Limb (tissue), 2 donors: ENCODE data around the gene FYB2.

Source experiments
- DNase-seq, 2 donors: peaks; one replicate each; pipeline ENCODE4 v3.0.0-alpha.2; 2016; ENCODE audit errors: extremely low spot score in 2 of 2

The FYB2 gene

DNA sequence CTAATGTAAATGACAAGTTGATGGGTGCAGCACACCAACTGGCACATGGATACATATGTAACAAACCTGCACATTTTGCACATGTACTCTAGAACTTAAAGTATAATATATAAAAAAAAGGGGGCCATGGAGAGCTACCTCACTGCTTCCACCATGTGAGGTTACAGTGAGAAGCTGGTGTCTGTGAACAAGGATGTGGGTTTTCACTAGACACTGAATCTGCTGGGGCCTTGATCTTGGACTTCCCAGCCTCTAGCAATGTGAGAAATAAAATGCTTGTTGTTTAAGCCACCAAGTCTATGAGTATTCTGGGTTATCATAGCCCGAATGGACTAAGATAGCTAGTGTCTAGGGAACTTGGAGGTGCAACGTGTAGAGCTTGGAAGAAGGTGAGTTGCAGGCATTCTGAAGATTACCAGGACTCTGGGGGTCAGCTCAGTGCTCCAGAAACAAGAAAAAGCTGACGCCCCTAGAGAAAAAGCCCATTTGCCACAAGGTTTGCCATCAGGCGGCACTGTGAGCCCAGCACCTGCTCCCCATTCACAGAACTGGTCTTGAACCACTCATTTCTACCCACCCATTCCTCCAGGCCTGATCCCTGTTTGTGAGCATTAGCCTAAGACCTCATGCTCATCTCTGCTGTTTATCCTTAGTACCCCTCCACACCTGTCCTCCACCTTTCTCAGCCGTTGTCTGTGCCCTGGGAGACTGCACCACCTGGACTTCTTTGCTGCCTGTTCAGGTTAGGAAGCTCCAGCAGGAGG, 15.1 kb upstream of the FYB2 start:
- DNase-seq = no peak

DNA sequence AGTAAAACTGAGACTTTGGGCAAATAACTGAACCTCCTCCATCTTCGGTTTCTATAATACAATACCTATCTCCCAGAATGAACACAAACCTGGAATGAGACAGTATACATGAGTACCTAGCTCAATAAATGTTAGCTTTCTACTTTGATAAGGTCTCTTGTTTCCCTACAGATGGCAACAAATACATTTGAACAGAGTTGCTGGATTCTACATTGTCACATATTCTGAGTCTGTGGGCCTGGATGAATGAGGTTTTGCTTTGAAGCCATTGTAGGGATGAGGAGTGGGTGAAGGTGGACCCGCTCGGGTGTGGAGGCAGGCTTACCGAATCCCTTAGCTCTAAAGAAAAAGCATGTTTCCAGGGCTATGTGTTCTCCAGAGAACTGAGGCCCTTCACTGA, 13.9 kb upstream of the FYB2 start:
- DNase-seq = no peak

DNA sequence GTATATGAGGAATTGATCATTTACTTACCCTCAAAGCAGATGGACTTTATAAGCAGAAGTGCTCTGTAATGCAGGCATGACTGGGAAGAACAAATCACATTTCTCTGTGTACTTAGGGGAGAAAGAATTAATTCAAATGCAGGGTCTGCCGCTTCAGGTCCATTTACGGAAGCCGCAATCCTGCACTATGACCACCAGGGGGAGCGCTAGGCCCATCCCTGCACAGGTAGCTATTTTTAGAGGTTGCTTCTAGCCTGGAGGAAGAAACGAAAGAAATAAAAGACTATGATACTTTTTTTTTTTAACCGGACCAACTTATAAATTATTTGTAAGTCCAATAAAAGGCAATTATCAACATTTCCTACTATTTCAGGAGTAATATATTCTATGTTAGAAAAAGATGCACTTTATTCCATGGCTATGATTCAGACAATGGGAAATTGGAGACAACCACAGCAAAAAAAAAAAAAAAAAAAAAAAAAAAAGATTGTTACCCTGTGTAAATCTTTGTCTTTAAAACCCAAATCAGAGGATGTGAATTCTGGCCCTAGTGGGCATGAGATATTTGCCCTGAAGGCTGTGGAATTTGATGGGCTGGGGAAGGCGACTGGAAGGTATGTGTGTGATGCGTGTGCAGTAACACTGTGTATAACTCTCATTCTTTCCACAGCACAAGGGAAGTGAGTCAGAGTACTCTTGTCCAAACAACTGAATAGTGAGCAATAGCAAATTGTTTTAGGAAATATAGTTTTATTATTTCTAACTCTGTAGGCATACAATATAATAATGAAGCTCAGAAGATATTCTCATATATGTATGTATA, 12.9 kb upstream of the FYB2 start:
- DNase-seq = peak; percentile 86 to 88

DNA sequence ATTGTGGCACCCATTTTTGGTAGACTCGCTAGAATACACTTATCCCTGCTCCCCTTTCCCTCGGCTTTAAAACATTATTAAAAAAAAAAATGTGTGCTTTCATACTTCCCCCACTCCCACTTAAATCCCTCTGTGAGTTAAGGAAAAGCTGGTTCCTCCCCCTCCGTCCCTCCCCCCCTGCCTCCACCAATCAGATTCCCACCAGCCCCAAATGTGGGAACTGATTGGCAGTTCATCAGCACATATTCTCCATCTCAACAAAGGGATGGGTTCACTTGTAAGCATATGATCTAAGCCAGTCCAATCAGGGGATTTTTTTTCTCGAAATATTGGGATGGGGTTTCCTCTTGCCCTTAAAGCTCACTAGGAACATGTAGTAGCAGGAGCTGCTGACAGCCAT, 10.8 kb upstream of the FYB2 start:
- DNase-seq = no peak

DNA sequence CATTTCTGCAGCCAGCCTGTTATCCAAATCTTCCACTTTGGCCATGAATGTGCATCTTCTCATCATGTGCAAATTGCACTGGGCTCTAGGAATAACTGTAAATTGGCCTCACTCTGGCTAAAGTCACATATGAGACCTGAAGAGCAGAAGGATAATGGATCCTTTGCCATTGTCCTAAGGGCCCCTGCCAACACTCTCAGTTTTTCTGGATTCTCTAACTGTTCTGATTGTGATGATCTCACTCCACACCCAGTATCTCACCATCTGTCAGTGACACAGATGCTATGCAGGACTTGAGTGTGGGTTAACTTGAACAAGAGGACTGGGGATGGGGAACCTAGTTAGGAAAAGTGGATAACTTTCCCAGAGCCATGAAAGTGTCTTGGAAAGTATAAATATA, 8.5 kb upstream of the FYB2 start:
- no peak for DNase-seq

DNA sequence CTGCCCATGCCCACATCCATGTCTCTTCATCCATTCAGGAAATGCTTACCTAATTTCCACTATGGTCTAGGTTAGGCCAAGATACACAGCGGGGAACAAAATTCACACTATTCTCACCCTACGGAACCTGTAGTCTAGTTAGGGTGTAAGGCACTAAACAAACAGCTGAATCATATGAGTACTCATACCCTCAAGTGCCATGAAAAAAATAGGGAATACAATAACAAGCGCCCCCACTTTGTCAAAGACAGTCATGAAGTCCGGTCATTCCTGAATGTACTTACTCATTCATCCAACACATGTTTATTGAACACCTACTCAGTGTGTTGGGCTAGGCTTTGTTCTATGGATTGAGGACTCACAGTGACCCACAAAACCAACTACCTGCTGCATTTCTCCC, 6.2 kb upstream of the FYB2 start:
- DNase-seq = no peak

DNA sequence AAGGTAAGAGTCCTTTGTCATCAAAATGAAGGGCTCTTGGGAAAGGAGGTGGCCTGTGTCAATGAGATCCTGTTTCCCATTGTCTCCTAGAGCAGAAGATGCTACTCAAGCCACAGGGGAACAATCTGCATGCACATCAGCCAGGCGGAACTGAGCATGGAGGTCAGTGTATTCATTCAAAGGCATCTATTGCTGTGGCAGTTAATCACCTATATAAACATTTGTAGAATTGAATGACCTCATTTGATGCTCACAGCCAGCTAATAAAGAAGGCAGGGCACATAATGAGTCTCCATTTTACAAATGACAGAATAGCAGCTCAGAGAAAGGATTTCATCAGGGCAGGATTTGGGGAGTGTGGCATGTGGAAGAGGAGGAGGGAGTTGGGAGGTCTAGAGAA, 5.7 kb upstream of the FYB2 start:
- DNase-seq = no peak

DNA sequence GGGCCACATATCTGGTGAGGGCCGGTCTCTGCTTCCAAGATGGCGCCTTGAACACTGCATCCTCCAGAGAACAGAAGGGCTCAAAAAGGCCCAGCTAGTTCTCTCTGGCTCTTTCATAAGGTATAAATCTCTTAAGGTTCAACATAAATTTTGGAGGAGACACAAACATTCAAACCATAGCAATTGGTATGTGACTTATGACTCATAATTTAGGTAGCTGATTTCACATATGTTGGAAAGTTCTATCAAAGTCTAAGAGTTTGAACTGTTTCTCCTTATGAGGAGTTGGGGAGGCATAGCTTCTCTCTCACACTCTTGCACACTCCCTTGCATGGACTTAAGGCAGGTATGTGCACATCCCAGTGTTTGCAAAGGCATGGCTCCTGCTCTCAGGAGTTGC, 5.1 kb upstream of the FYB2 start:
- DNase-seq = no peak

DNA sequence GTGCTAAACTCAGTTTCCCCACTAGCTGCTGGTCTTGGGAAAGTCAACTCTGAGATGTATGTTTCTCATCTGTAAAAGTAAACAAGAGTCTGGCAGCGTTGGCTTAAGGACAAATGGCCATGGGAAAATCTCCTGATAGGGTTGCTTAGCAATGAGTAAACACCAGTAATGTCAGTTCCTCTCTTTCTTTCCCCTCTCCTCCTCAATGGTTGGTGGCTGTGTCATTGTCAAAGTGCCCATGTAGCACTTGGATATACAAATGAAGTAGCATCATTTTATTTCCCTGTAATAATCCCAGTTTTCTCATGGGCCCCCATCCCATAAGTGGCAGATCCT, 2.2 kb upstream of the FYB2 start:
- no peak for DNase-seq

DNA sequence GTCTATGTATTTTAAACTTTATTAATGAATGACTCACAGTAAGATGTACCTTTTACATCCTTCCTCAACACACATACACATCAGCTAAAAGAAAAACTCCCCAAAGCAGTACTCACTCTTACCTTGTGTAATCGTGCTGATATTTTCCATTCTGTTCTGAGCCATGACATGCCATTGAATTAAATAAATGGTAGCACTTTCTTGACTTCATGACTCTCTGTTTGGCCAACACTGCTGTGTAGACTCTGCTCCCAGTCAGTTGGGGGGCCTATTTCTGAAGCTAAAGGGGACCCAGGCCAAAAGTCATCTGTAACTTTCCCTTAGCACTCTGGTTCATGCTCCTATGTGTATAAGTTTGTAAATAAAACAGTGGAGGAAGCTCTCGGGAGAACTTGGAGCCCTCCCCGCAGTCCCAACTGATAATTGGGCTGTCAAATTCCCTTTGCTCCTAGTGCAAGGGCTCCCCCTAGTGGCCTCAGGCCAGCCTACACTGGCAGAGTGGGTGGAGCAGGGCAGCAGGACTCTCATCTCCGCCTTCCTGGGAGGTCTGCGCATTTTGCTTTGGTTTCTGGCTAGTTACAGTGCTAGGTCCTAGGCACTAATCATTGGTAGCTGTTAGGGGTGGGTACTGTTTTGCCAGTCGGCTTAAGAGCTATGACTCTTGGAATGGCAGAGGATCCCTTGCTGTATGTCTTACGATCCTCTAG, 1.7 kb upstream of the FYB2 start:
- DNase-seq = peak; percentile 49 to 84

DNA sequence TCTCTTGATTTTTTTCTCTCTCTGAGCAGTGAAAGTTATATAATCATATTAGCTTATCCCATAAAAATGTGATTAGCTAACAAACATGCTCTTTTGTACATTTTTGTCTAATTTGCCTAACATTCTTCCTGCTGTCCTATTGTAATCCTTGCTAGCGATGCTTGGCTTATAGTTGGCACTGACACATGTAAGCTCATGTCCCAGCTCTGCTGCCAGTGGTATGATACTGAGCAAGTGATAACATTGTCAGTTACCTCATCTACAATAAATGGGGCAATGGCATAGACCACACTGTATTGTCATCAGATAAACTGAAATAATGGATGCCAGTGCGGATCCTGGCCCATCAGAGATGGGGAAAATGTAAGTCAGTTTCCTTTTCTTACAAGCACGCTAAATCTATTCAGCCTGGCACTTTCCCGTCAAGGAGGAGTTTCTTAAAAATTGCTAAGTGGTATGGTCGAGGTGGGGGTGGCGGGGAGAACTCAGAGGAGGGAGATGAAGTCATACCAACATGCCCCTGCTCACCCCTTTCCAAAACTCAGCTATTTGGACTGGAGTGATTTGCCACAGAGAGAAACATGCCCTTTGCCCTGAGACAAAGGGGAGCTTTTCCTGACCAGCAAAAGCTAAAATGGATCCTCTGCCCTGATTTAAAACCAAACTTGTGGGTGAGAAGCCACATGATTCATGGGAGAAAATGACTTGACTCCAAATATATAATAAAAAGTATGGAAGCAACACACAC, 1.3 kb downstream of the FYB2 start:
- DNase-seq = no peak

DNA sequence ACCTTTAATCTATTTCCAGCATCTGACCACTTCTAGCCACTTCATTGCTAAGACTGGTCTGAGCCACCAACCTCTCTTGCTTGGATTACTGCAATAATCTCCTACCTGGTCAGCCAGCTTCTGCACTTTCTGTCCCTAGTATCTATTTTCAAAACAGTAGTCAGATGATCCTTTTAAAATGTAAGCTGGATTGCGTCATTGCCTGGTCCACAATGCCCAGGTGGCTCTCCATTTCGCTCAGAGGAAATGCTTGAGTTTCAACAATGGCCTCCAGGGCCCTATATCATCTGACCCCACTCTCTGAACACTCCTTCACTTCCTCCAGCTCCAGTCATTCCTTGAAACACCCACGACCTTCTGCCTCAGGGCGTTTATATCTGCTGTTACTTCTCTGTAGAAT, 2.3 kb downstream of the FYB2 start:
- DNase-seq = no peak

DNA sequence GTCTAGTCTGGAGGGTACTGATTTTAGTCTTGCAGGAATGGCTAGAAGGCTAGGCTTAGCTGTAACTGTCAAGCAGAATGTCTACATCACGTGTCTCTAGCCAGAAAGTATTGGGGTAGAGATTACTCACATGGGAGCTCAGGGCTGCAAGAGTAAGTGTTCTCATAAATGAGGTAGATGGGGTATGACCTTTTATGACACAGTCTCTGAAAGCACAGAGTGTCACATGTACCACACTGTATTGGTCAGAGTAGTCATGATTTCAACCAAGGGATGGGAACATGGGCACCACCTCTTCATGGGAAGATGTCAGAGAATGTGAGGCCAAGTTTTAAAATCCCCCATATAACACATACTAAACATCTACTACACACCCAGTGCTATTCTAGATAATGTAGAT, 2.9 kb downstream of the FYB2 start:
- no peak for DNase-seq

DNA sequence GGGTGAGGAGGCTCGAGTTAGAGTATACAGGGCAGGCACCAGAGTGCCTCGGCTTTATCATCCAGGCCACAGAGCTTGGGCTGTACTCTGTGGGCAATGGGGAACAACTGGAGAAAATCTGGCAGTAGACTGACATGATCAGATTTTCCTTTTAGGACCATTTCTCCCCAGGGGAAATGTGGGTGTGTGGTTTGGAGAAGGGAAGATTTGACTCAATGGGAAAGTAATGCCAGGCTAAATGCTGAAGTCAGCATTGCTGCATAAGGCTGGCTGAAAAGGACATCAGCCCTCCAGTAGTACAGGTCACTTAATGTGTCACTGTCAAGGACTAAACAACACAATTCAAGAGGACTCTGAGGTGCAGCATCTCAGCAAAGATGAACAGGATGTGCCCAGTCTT, 5.0 kb downstream of the FYB2 start:
- DNase-seq = no peak

DNA sequence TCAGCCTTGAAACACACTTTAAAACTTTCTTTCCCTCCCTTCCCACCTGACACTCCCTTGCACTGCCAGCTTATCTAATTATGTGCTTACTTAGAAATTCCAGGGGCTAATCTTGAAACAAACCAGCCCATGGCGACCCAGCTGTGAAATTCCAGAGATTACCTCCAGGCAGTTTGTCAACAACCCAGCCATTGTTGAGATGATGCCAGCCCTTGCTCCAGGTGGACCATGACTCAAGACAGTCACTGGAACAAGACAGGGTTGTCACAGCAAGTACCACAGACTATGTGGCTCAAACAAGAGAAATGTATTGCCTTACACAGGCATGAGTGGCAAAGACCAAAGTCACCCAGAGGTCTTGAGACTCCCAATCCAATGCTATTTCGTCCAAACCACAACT, 7.9 kb downstream of the FYB2 start:
- DNase-seq = no peak

DNA sequence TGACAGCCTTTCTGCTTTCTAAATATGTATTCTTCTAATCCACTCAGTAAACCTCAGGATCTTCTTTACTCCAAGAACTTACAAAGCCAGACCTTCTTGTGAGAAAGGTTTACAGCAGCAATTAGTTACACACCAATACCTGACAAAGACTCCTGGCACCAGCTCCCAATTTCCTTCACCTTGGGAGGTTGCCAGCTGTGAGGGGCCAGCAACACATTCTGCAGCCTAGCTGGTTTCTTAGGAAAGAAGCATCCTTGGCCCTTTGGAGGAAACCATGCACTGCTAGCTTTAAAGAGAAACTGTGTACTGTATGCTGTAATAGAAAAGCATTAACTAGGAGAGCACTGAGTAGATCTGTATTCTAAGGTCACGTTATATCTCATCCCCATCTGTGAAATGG, 10.8 kb downstream of the FYB2 start:
- peak in 1 of 2 donors; percentile 43 for DNase-seq

DNA sequence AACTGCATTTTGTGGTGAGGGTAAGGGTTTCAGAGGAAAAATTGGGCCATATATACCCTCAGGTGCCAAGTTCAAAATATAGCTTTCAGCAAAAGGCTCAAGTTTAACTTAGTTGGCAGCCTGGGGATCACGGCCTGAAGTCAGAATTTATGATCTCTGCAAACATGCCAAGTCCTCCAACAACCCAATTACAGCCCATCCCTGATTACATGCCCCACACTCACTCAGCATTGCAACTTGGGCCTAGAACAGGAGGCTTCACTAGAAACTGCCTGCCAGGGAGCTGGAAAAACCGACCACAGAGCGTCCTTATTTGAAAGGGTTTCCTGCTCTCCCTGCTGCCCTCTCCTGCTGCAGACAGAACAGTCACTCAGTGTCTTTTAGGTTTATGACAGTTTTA, 12.4 kb downstream of the FYB2 start:
- peak; percentile 31 to 51 for DNase-seq

DNA sequence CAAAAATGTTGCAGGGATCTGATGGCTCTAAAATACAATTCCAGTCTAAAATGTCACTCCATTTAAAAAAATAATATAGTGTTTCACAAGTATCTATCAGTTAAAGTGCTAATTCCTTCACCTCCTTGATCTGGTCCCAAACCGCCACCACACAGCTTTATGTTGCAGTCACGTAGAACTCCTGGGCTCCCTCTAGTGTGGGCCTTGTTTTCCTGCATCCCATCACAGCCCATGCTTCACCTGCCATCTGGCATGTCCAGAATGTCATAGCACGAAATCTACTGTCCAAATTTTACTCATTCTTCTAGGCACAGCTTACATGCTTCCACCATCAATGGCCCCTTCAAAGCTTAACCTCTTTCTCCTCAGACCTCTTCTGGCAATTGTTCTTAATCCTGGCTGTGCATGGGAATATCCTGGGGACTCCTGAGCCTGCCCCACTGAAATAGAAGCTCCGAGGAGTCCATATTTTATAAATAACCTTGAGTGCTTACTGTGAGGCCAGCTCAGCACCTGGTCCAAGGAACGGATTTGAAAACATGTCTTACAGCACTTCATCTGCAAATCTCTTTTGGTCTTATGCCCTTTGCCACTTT, 15.5 kb downstream of the FYB2 start:
- DNase-seq = no peak

DNA sequence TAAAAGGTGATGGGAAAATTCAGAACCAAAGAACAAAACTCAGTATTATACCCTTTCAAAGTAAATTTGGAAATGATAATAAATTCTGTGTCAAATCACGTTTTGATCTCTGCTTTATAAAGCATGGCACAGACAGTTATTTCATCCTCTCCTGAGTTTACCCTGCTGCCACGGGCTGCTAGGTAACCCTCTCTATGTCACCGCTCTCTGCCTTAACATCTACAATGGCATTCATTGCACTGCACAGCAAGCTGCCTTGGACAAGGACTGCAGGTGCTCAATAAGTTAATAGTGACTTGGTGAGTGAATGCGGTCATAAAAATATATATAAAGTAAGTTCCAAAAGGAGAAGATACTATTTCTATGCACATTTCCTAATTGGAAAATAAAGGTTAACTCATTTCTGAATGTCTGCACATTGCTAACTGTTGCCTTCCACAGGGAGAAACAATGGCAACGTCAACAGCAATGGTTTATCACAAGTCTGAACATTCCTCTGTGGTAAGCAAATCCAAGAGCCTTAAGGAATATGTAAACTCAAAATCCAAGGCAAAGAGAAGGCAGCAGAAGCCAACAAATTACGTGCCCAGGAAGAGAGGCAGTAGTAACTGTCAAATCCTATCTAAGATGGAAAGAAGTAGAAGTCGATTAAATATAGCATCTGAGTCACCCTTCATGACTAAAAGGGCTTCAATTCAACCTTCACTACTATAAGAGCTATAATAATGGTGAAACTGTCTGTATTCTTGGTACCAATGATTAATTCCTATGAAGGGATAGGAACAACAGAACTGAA, 19.4 kb downstream of the FYB2 start:
- no peak for DNase-seq

DNA sequence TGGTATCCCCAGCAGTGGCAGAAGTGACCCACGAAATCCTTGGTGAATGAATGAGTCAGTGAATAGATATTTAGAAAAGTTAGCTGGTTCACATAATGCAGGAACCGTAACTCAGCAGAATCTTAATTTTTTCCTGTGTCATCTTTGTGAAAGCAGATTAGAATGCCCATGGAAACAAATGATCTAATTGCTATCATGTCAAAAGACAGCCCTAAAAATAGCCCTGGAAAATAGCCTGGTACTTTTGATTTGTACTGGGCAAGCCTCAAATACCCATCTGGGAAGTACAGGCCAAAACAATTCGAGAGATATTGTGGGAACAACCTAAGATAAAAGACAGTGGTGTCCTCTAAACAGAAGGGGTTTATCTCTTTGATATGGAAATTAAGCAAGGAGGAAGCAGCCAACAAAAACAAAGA, 21.1 kb downstream of the FYB2 start:
- no peak for DNase-seq
